GM12878 (cell line): ENCODE results near the gene NOC2L.

Experiments used
- KDM1A ChIP-seq: fragments of 200-600 bp; sonication (generic); IDR thresholded peaks from 2 replicates; pipeline ENCODE4 v1.6.1; 2016; ENCODE audit warnings: borderline replicate concordance
- TCF12 ChIP-seq: IDR thresholded peaks from 2 replicates; pipeline ENCODE4 v1.6.1; 2011; ENCODE audit warnings: low read depth, mild to moderate bottlenecking, low read length
- ZNF24 ChIP-seq: fragments of 450-650 bp; IDR thresholded peaks from 2 replicates; pipeline ENCODE4 v1.6.1; 2017; ENCODE audit warnings: antibody characterized with exemption, mild to moderate bottlenecking

DNA sequence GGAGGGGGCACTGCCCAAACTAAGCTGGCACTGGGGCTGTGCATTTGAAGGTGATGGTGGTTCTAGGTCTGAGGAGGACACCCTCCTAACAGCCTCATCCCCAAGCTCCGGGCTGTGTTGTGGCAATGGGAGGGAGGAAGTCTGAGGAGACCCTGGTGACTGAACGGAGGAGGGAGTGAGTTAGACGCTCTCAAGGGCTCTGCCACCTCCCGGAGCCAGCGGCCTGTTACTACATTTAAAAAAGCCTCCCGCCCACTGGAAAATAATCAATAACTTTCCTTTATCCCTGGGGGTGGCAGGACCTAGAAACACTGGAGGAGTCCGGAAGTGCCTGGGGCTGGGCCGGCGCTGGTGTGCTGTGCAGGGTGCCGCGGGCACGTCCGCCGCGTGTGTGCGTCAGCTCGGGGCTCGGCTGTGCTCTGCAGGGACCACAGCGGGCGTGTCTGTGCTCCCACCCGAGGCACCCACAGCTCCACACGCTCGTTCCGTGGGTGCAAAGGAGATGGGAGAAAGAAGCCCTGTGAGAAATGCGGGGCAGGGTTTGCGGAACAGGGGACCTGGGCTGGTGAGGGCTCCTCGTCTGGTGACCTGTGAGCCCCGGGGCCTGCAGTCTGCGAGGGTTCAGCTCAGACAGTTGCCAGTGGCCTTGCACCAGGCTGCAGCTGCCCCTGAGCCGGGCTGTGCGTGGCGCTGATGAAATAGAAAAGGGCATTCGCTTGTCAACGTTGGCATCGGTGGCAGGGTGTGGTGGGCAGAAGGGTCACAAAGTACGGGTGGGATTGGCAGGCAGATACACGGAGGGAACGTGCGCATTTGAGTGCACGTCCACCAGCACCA lies 30.0 kb downstream of the NOC2L start:
- TF ChIP-seq KDM1A (no peak), TCF12 (no peak), ZNF24 (no peak)
